HG03521 (cell line): ENCODE results near the gene PAPOLB.

ENCODE experiments used
- ATAC-seq: cut with Tn5 transposase; IDR thresholded peaks from one replicate; pipeline ENCODE4 v1.9.1; 2021; ENCODE audit warnings: mild to moderate bottlenecking, moderate library complexity; ENCODE audit not compliant: unreplicated experiment

The PAPOLB gene

DNA sequence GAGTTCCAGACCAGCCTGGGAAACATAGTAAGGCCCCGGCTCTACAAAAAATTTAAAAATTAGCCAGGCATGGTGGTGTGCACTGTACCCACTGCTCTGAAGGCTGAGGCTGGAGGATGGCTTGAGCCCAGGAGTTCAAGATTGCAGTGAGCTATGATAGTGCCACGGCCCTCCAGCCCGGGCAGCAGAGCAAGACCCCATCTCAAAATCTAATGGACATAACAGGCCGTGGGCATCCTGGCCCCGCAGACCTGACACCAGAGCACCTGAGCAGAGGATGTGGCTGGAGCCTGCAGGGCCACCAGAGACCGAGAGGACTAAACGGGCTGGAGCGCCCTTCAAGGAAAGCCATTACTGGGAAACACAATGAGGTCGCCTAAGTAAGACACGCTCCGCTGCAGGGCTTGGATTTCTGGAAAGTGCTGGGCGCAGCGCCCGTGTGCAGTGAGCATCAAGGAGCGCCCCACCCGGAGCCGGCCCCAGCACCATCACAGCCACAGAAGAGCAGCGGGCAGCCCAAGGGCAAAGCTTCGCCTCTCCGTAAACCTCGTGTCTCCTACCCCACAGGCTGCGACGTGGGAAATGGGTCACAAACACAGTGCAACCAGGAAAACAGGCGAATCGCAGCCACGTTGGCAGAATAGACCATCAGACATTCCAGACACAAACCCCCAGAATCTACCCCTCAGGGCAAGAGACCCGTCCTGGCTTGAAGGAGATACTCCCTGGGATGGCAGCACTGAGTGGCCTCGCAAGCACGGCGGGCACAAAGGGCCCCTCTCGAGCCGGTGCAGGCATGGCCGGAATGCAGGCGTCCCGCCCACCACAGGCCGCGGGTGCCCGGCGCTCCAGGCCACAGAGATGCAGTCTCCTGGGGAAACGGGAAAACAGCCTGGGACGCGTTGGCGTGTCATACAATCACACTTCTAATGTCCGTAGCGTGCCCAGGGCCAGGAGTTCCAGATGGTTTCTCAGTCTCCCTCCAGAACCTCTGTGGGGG is 16.8 kb upstream of the PAPOLB start:
- no peak for ATAC-seq

DNA sequence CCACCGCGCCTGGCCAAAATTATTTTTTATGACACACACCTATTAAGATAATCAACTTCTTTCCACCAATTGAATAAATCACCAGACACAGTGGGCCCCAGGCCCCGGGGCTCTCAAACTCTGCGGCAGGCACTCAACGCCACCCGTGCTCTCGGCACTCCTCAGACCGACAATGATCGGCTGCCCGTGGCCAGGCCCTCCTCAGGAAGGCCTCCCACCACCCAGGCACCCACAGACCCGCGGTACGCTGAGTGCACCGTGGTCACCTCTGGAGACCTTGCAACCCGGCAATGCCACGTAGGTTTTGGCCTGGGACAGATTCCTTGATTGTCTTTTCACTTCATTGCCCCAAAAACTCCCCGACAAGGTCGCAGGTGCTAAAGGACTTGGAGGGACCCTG is 14.8 kb upstream of the PAPOLB start:
- ATAC-seq = no peak

GRCh38 chr7:4875391-4875790 is 13.6 kb upstream of the PAPOLB start:
- ATAC-seq = no peak

- no peak for ATAC-seq
Measured at GRCh38 chr7:4873071-4873944, 11.5 kb upstream of the PAPOLB start.

DNA sequence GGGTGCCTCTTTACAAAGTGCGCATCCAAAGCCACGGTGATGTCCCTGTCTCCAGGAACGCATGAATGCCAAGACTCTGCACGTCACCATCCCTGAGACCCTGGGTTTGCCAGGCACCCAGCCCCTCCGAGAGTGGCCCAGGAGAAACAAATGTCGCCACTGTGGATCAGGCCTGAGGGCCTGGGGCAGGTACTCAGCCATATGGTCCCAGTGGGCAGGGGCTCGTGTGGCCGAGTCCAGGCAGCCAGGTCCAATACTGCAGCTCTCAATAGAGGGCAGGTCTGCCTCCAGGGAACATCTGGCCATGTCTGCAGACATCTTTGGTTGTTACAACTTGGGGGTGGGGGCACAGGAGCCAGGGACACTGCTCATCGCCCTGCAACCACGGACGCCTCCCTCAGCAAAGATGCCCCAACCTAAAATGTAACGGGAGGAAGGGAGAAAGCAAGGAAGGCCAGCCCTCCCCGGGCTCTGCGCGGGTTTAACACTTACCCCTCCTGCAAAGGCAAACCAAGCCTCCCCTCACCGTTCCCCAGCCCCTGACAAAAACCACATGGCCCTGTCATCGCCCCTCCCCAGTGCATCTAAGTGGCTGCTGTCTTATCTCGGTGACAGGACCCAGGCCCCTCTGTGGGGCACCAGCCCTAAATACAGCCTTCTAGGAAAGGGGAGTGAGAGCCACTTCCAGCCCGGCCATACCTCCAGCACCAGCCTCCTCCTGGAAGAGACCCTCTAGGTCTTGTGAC is 10.3 kb upstream of the PAPOLB start:
- no peak for ATAC-seq

- no peak for ATAC-seq
Measured at GRCh38 chr7:4871056-4871680, 9.3 kb upstream of the PAPOLB start.

DNA sequence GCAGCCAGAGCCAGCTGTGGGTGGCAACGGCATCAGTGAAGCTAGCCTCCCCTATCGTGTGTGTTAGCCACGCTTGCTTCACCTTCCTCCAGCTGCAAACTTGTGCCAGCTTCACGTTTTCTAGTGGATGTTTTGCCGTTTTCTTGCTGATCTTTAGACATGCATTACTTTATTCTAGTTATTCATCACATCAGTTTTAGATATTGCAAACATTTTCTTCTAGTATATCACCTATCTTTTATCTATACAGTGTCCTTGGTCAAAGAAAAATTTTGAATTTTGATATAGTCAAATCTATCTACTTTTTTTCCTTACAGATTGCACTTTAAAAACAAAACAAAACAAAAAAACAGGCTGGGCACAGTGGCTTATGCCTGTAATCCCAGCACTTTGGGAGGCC is 6.7 kb upstream of the PAPOLB start:
- no peak for ATAC-seq

DNA sequence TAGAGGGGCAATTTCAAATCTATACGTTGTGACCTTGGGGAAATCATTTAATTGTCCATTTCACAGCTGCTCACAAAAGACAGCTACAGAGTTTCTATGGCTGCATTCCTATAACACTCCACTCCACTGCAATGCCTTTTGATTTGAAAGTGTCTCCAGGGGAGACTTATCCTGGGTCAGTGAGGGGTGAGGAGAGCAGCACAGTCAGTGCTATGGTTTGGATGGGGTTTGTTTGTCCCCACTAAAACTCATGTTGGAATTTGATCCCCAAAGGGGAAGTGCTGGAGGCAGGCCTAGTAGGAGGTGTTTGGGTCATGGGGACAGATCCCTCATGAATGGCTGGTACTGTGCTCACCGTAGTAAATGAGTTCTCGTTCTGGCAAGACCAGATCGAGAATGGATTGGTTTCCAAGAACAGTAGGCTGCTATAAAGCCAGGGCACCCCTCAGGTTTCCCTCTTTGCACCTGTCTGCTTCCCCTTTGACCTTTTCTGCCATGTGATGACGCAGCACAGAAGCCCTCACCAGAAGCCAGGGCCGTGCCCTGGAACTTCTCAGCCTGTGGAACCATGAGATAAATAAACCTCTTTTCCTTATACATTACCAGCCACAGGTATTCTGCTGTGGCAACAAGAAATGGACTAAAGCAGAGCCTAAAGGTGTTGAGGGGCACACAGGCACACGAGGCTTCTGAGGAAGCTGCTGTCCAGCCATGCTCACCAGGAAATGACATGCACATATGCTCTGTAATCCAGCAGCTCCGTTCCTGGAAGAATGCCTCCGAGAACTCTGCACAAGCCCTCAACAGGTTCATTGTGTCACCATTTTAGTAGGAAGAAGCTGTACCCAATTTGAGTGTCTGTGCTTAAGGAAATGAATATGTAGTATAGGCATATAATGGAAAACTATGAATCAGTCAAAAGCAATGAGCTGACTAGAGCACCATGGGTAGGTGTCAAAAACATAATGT is 5.0 kb upstream of the PAPOLB start:
- ATAC-seq = no peak

GRCh38 chr7:4862156-4862555 is 326 bp upstream of the PAPOLB start:
- ATAC-seq = no peak

DNA sequence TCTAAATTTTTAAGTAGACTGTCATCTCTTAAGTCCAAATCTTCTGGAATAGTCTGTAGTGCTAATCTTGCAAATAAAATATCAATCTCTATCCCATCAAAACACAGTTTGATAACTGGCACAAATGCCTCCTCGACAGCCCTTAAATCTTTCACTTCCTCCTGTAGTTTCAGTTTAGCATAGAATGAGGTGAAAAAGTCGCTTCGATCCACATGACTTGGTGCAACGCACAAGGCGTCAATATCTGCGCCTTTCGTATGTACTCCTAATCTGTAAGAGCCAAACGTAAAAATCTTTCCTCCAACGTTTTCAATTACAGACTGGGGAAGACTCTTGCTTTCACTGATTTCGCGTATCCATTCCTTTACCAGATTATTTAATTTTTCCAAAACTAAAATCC is 603 bp downstream of the PAPOLB start:
- ATAC-seq = no peak

GRCh38 chr7:4857189-4857588 is 4.6 kb downstream of the PAPOLB start:
- no peak for ATAC-seq

DNA sequence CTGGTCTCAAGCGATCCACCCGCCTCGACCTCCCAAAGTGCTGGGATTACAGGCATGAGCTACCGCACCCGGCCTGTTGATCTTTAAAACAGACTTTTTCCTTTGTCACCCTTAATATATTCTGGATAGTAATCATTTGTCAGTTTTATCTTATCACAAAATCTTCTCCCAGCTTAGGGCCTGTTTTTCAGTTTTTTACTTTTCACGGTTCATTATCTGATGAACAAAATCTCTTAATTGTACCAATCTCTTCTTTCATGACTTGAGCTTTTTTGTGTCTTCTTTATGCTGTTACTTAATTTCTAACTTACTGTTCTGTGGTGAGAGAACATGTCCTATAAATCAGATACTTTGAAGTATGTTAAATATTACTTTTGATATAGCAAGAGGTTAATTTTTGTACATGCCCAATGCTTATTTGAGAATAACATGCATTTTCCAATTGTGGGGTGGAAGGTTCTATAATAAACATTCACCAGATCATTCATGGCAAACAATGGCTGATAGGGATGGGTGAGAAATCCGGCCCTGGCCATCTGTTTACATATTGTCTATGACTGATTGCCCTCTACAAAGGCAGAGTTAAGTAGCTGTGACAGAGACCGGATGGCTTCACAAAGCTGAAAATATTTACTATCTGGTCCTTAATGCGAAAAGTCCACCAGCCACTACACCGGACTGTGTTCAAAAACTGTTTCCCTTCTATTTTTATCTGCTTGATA is 5.3 kb downstream of the PAPOLB start:
- no peak for ATAC-seq

DNA sequence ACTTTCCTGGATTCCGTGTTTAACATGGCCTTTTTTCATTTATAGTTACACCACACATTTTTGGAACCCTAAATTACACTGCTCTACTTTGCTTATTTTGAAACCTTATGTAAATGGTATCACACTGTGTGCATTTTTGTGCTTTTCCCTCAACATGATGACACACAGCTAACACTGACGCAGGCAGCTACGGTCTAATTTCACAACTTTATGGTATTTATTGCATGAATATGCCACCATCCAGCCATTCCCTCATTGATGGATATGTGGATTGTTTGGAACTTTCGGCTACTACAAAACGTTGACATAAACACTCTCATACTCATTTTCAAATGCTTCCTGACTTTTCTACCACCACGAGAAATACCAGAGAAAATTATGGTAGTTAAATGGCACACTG is 6.9 kb downstream of the PAPOLB start:
- ATAC-seq = no peak

DNA sequence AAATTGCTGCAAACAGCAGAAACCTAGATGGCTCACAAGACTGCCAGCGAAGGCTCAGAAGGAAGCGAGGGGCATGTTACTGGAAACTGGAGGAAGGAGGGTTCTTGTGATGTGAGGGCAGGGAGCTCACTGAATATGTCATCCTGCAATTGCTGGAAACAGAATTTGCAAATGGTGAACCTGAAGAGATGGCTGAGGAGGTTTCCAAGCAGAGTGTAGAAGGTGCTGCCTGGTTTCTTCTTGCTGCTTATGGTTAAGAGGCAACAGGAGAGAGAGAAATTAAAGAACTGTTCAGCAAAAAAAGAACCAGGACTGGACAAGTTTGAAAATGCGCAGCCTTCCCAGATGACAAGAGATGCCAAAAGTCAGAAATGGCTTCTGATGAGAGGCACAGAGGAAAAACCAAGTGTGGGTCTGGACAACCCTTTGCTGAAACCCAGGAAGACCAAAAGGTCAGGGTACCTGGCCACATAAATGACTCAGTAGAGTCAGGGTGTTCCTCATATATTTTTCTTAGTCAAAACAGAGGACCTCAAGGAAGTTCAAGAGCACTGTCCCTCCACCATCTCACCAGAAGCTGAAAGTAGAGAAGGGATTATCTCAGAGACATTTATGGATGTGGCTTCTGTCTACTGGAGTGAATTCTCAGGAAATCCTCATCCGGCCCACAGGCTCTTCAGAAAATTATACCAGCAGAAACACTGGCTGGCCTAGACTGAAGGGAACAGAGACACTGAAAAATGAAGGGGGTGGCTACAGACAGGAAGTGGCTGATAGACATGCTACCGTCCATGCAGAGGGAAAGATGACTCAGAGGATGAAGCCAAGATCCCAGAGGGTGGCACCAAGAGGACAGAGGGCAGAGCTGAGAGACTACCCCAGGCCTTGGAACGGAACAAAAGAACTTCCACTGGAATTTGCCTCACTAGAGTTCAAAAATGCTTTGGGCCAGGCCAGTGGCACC is 10.1 kb downstream of the PAPOLB start:
- no peak for ATAC-seq

GRCh38 chr7:4850262-4850795 is 11.5 kb downstream of the PAPOLB start:
- ATAC-seq = no peak

- ATAC-seq = no peak
Measured at GRCh38 chr7:4849390-4849789, 12.4 kb downstream of the PAPOLB start.

DNA sequence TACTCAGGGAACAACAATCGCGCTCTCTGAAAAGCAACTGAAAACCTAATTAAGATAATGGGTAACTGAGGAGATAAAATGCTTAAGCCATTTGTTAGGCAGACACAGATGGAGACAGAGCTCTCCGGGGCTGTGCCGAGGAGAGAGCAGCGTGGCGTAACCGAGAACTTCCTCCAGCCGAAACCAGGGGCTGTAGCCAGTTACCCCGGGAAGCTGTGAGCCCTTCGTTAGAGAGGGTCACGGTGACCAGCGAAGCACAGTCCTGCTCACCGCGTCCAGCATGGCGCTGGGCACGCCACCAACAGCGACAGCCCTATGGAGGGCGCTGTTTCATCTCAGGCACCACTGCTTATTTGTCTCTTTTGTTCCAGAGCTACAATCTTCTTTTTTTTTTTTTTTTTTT is 16.1 kb downstream of the PAPOLB start:
- ATAC-seq = no peak
